Stimulated activated CD8-positive, alpha-beta memory T cell treated with anti-CD3 and anti-CD28 coated beads, Interleukin-15, amount 100 ng/mL, for 24 hours (primary cell): ENCODE results near the gene UMOD.

Experiments
- DNase-seq: peaks from one replicate; pipeline ENCODE4 v3.0.0-alpha.2; 2020; ENCODE audit warnings: low read depth

Gene UMOD

GRCh38 chr16:20300312-20301097 is 52.0 kb downstream of the UMOD start:
- DNase-seq, result no peak

DNA sequence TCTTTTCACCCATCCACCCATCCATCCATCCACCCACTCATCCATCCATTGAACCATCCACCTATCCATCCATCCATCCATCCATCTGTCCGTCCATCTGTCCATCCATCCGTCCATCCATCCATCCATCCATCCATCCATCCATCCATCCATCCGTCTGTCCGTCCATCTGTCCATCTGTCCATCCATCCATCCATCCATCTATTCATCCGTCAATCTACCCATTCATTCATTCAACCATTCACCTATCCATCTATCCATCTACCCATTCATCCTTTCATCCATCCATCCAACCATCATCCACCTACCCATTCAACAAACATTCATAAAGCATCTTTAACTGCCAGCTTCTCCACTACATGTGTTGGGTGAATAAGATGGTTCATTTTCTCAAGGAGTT is 54.1 kb downstream of the UMOD start:
- DNase-seq, result no peak

GRCh38 chr16:20291208-20292206 is 61.0 kb downstream of the UMOD start:
- DNase-seq, result no peak

GRCh38 chr16:20289571-20289970 is 62.9 kb downstream of the UMOD start:
- no peak for DNase-seq

DNA sequence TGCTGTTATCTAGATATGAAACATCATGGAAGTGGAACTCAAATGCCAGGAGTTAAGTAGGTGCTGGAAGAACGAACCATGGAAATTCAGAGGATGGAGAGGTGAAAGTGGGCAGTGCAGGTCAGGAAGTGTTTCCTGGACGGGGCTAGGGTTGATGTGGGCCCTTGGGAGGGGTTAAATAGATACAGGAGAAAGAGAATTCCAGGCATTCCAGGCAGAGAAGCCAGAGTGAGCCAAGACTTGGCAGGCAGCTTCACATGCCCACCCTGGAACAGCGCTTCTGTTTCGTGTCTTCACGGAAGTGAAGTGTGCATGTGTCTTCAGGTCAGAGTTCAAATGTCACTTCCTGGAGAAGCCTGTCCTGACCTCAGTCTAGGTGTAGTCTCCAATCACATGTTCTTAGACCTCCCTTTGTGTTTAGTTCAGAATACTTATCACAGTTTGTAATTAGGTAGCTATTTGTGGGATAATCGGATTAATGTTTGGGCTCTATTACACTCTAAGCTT is 66.5 kb downstream of the UMOD start:
- no peak for DNase-seq
